OCI-LY1 (cell line): Measurements from ENCODE around the gene GSDMA.
A peak's percentile ranks its signal among the peaks of the same experiment; 100 is the strongest.

Experiments used
- H2AFZ ChIP-seq: fragments of 200-600 bp; sonication (generic), shearing (Covaris generic); 2 replicates; pipeline ENCODE4 v1.6.0; 2014; ENCODE audit warnings: antibody characterized with exemption, mild to moderate bottlenecking, low read length
- H3F3A ChIP-seq: fragments of 200-600 bp; sonication (generic), shearing (Covaris generic); 2 replicates; pipeline ENCODE4 v1.6.0; 2014; ENCODE audit warnings: mild to moderate bottlenecking, antibody characterized with exemption, low read length, moderate library complexity; ENCODE audit not compliant: insufficient read depth
- H3K27ac ChIP-seq: fragments of 200-600 bp; sonication (generic); 2 replicates; pipeline ENCODE4 v1.5.1; 2014; ENCODE audit warnings: low read length, mixed run types, mild to moderate bottlenecking, low read depth; ENCODE audit not compliant: poor library complexity, severe bottlenecking
- H3K27me3 ChIP-seq: fragments of 200-600 bp; sonication (generic); 2 replicates; pipeline ENCODE4 v1.6.0; 2014; ENCODE audit warnings: antibody characterized with exemption, mild to moderate bottlenecking, low read length, moderate library complexity; ENCODE audit not compliant: insufficient read depth
- H3K36me3 ChIP-seq: fragments of 200-600 bp; sonication (generic); 2 replicates; pipeline ENCODE4 v1.6.1; 2014; ENCODE audit warnings: mild to moderate bottlenecking, antibody characterized with exemption, low read length, moderate library complexity, mixed read lengths; ENCODE audit not compliant: insufficient read depth
- H3K4me1 ChIP-seq: fragments of 200-600 bp; sonication (generic); 2 replicates; pipeline ENCODE4 v1.5.1; 2014; ENCODE audit warnings: mild to moderate bottlenecking, low read length, moderate library complexity; ENCODE audit not compliant: insufficient read depth, severe bottlenecking
- H3K4me2 ChIP-seq: fragments of 200-600 bp; sonication (generic), shearing (Covaris generic); 2 replicates; pipeline ENCODE4 v1.6.1; 2014; ENCODE audit warnings: low read length
- H3K4me3 ChIP-seq: fragments of 200-600 bp; sonication (generic); 2 replicates; pipeline ENCODE4 v1.5.1; 2014; ENCODE audit warnings: low read length, low read depth, mild to moderate bottlenecking, mixed read lengths; ENCODE audit not compliant: poor library complexity, severe bottlenecking
- H3K79me2 ChIP-seq: fragments of 200-600 bp; shearing (Covaris generic); 2 replicates; pipeline ENCODE4 v1.6.1; 2016; ENCODE audit warnings: mixed run types, low read length, mixed read lengths; ENCODE audit not compliant: insufficient read depth
- H3K9ac ChIP-seq: fragments of 200-600 bp; sonication (generic), shearing (Covaris generic); 2 replicates; pipeline ENCODE4 v1.6.1; 2014; ENCODE audit warnings: mild to moderate bottlenecking, low read length, mixed read lengths
- H3K9me2 ChIP-seq: fragments of 200-600 bp; sonication (generic), shearing (Covaris generic); 2 replicates; pipeline ENCODE4 v1.6.1; 2014; ENCODE audit warnings: low read depth, mild to moderate bottlenecking, low read length, mixed read lengths
- H3K9me3 ChIP-seq: fragments of 200-600 bp; shearing (Covaris generic); 2 replicates; pipeline ENCODE4 v1.6.1; 2014; ENCODE audit warnings: low read length, mixed read lengths
- H4K20me1 ChIP-seq: fragments of 200-600 bp; sonication (generic), shearing (Covaris generic); 2 replicates; pipeline ENCODE4 v1.6.0; 2016; ENCODE audit warnings: mild to moderate bottlenecking, low read length; ENCODE audit not compliant: insufficient read depth
- EZH2 ChIP-seq: fragments of 200-600 bp; sonication (generic), shearing (Covaris generic); IDR thresholded peaks from 2 replicates; pipeline ENCODE4 v1.8.0; 2017; ENCODE audit warnings: borderline replicate concordance, mixed run types, mild to moderate bottlenecking, antibody characterized with exemption, low read length, moderate library complexity, mixed read lengths
- TF ChIP-seq, protein P1 (sequence below): fragments of 200-600 bp; sonication (generic), shearing (Covaris generic); IDR thresholded peaks from 2 replicates; pipeline ENCODE4 v1.5.1; 2017; ENCODE audit warnings: mild to moderate bottlenecking, antibody characterized with exemption, low read length, moderate library complexity, mixed read lengths

Gene GSDMA

GRCh38 chr17:39973496-39973895, 10.7 kb downstream of the GSDMA start:
- Histone ChIP-seq H3K4me3 (no peak overlapping the region), H3K36me3 (no peaks in the 10 kb centered on the region), H3K27me3 (0 out of 2 replicates have a peak, but pooled peaks cover 5% of the 10 kb centered on the region), H4K20me1 (no peaks in the 10 kb centered on the region), H3K9me3 (no peaks in the 10 kb centered on the region), H3K4me2 (no peak overlapping the region), H3K79me2 (no peaks in the 10 kb centered on the region), H3K9ac (no peak overlapping the region), H3K27ac (no peak overlapping the region), H3K9me2 (no peaks in the 10 kb centered on the region), H3K4me1 (no peaks in the 10 kb centered on the region), H3F3A (no peaks in the 10 kb centered on the region), H2AFZ (no peak overlapping the region)
- no peak for TF ChIP-seq EZH2

DNA sequence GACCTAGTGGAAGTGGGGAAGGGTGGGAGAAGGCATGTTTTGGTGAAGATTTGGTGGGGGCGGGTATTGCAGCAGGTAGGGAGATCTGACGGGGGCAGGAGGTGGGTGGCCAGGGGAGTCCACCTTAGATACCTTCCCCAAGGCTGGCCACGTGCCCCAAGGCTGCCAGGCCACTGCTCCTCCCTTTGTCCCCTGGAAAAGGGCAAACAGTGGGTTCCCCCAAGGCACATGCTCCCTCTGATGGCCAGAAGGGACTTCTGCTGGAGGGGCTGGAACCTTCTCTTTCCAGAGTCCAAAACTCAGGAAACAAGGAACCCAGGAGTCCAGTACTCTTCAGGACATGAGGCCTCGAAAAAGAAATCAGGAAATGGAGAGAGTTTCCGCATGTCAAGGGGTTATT, 11.6 kb downstream of the GSDMA start:
- H3K4me2 ChIP-seq, result no peak overlapping the region
- no peak overlapping the region for H2AFZ ChIP-seq
- no peaks in the 10 kb centered on the region for H4K20me1 ChIP-seq
- H3F3A ChIP-seq, result no peaks in the 10 kb centered on the region
- peaks cover 2% of the 10 kb centered on the region for H3K4me1 ChIP-seq
- H3K27me3 ChIP-seq, result 0 out of 2 replicates have a peak, but pooled peaks cover 5% of the 10 kb centered on the region
- no peaks in the 10 kb centered on the region for H3K79me2 ChIP-seq
- H3K36me3 ChIP-seq, result no peaks in the 10 kb centered on the region
- H3K9ac ChIP-seq, result no peak overlapping the region
- H3K9me3 ChIP-seq, result no peaks in the 10 kb centered on the region
- no peak overlapping the region for H3K27ac ChIP-seq
- H3K9me2 ChIP-seq, result no peaks in the 10 kb centered on the region
- H3K4me3 ChIP-seq, result no peak overlapping the region
- TF ChIP-seq, protein P1, sequence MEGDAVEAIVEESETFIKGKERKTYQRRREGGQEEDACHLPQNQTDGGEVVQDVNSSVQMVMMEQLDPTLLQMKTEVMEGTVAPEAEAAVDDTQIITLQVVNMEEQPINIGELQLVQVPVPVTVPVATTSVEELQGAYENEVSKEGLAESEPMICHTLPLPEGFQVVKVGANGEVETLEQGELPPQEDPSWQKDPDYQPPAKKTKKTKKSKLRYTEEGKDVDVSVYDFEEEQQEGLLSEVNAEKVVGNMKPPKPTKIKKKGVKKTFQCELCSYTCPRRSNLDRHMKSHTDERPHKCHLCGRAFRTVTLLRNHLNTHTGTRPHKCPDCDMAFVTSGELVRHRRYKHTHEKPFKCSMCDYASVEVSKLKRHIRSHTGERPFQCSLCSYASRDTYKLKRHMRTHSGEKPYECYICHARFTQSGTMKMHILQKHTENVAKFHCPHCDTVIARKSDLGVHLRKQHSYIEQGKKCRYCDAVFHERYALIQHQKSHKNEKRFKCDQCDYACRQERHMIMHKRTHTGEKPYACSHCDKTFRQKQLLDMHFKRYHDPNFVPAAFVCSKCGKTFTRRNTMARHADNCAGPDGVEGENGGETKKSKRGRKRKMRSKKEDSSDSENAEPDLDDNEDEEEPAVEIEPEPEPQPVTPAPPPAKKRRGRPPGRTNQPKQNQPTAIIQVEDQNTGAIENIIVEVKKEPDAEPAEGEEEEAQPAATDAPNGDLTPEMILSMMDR, result no peak
- no peak for TF ChIP-seq EZH2

DNA sequence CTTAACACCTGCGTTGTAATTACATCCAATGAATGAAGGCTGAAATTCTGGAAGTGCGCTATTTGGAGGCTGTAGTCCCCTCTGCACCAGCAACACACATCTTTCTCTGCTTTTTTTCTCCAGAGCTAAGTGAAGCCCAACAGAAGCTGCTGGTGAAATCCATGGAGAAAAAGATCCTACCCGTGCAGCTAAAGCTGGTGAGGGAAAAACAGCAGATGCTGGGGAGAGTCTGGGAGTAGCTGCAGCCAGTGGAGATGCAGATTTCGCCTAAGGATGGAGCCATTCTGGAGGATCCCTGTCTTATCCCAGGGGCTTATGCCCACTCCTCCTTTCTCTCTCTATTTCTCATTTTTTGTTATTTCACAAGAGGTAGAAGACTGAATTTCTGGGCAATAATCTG, 13.0 kb downstream of the GSDMA start:
- no peaks in the 10 kb centered on the region for H4K20me1 ChIP-seq
- no peak overlapping the region for H3K27ac ChIP-seq
- no peaks in the 10 kb centered on the region for H3K9me2 ChIP-seq
- no peak overlapping the region for H2AFZ ChIP-seq
- no peak overlapping the region for H3K4me3 ChIP-seq
- no peaks in the 10 kb centered on the region for H3K36me3 ChIP-seq
- H3K4me2 ChIP-seq, result no peak overlapping the region
- 0 out of 2 replicates have a peak, but pooled peaks cover 5% of the 10 kb centered on the region for H3K27me3 ChIP-seq
- H3K9me3 ChIP-seq, result no peaks in the 10 kb centered on the region
- H3K79me2 ChIP-seq, result no peaks in the 10 kb centered on the region
- no peaks in the 10 kb centered on the region for H3F3A ChIP-seq
- H3K4me1 ChIP-seq, result peaks cover 9% of the 10 kb centered on the region
- H3K9ac ChIP-seq, result no peak overlapping the region
- TF ChIP-seq EZH2, result no peak
- TF ChIP-seq, protein P1, result no peak

GRCh38 chr17:39979016-39979670, 16.3 kb downstream of the GSDMA start:
- no peak for TF ChIP-seq EZH2
- TF ChIP-seq, protein P1, result no peak
- 0 out of 2 replicates have a peak, but pooled peaks cover under 1% of the 10 kb centered on the region for H3K27me3 ChIP-seq
- H3K9ac ChIP-seq, result no peak overlapping the region
- H4K20me1 ChIP-seq, result 0 out of 2 replicates have a peak, but pooled peaks cover 4% of the 10 kb centered on the region
- peak overlapping the region; percentile 94 for H3K4me3 ChIP-seq
- peaks cover 25% of the 10 kb centered on the region for H3K4me1 ChIP-seq
- peak overlapping the region; percentile 95; the same call in 1 of the 2 replicates for H3K4me2 ChIP-seq
- H3F3A ChIP-seq, result no peaks in the 10 kb centered on the region
- H3K36me3 ChIP-seq, result peaks cover 29% of the 10 kb centered on the region
- H2AFZ ChIP-seq, result no peak overlapping the region
- peaks cover 27% of the 10 kb centered on the region for H3K79me2 ChIP-seq
- H3K27ac ChIP-seq, result no peak overlapping the region
- H3K9me3 ChIP-seq, result no peaks in the 10 kb centered on the region
- no peaks in the 10 kb centered on the region for H3K9me2 ChIP-seq
